SK-N-MC (cell line): ENCODE data around the gene ABHD2.

Source experiments
- EZH2 ChIP-seq: fragments of 200-600 bp; sonication (generic); IDR thresholded peaks from one replicate; pipeline ENCODE4 v1.6.1; 2017; ENCODE audit warnings: antibody characterized with exemption
- FOXP2 ChIP-seq: optimal IDR thresholded peaks from 2 replicates; pipeline ENCODE3; 2011; ENCODE audit warnings: mild to moderate bottlenecking, moderate library complexity; ENCODE audit not compliant: insufficient read depth; ENCODE audit errors: extremely low read length, control extremely low read depth
- POLR2AphosphoS5 ChIP-seq: IDR thresholded peaks from 2 replicates; pipeline ENCODE4 v1.6.1; 2012; ENCODE audit warnings: mild to moderate bottlenecking, low read depth, low read length, borderline replicate concordance

- no peak for TF ChIP-seq POLR2AphosphoS5
- TF ChIP-seq EZH2, result no peak
- TF ChIP-seq FOXP2, result no peak
Observed at GRCh38 chr15:89199746-89200145, 111.5 kb downstream of the ABHD2 start.
